DMS153 treated with DMSO at 0.1 percent for 48 hours (cell line): Measurements from ENCODE around the gene GRID1.

Experiments used
- DNase-seq: peaks from one replicate; lab custom pipeline; 2025; ENCODE audit not compliant: unreplicated experiment; lab: John Stamatoyannopoulos, UW

Gene GRID1

GRCh38 chr10:86022906-86023305 is 343.7 kb downstream of the GRID1 start:
- DNase-seq: no peak

- no peak for DNase-seq
Measured at GRCh38 chr10:86020134-86020533, 346.5 kb downstream of the GRID1 start.

- DNase-seq: no peak
Measured at GRCh38 chr10:86019141-86019540, 347.5 kb downstream of the GRID1 start.

GRCh38 chr10:86018735-86019058 is 347.9 kb downstream of the GRID1 start:
- DNase-seq: no peak

GRCh38 chr10:86017841-86018734 is 348.5 kb downstream of the GRID1 start:
- peak; percentile 32 for DNase-seq

- no peak for DNase-seq
Measured at GRCh38 chr10:86013568-86013967, 353.0 kb downstream of the GRID1 start.

- DNase-seq: no peak
Measured at GRCh38 chr10:86007171-86007570, 359.4 kb downstream of the GRID1 start.

GRCh38 chr10:86004337-86004736 is 362.3 kb downstream of the GRID1 start:
- DNase-seq: no peak

- no peak for DNase-seq
Measured at GRCh38 chr10:86003201-86003621, 363.4 kb downstream of the GRID1 start.

- no peak for DNase-seq
Measured at GRCh38 chr10:86001521-86001920, 365.1 kb downstream of the GRID1 start.

GRCh38 chr10:85997544-85997943 is 369.1 kb downstream of the GRID1 start:
- DNase-seq: no peak

GRCh38 chr10:85995791-85996190 is 370.8 kb downstream of the GRID1 start:
- DNase-seq: peak; percentile 19

- DNase-seq: no peak
Measured at GRCh38 chr10:85993840-85994507, 372.6 kb downstream of the GRID1 start.

GRCh38 chr10:85993140-85993539 is 373.5 kb downstream of the GRID1 start:
- DNase-seq: no peak

GRCh38 chr10:85992324-85992723 is 374.3 kb downstream of the GRID1 start:
- DNase-seq: no peak

GRCh38 chr10:85986777-85987176 is 379.8 kb downstream of the GRID1 start:
- no peak for DNase-seq

GRCh38 chr10:85983051-85983450 is 383.5 kb downstream of the GRID1 start:
- DNase-seq: no peak

GRCh38 chr10:85979598-85979997 is 387.0 kb downstream of the GRID1 start:
- DNase-seq: no peak

GRCh38 chr10:85978566-85979358 is 387.8 kb downstream of the GRID1 start:
- DNase-seq: no peak

GRCh38 chr10:85977642-85978041 is 389.0 kb downstream of the GRID1 start:
- no peak for DNase-seq

- no peak for DNase-seq
Measured at GRCh38 chr10:85976267-85976793, 390.3 kb downstream of the GRID1 start.
